NCI-H526 treated with DMSO at 0.1 percent for 48 hours (cell line): ENCODE results near the gene TMEM9.

Experiments
- DNase-seq: peaks from one replicate; lab custom pipeline; 2025; lab: John Stamatoyannopoulos, UW

The TMEM9 gene

GRCh38 chr1:201154389-201155165, at the start of gene TMEM9:
Gene TMEM9 (minus strand): TSS chr1:201154474. CDS start chr1:201153923, 551 bp downstream.
- peak; percentile 75 for DNase-seq

GRCh38 chr1:201198598-201198997, 44.3 kb upstream of the TMEM9 start:
- no peak for DNase-seq

GRCh38 chr1:201194046-201194445, 39.8 kb upstream of the TMEM9 start:
- no peak for DNase-seq

- no peak for DNase-seq
Observed at GRCh38 chr1:201192261-201192788, 38.1 kb upstream of the TMEM9 start.

GRCh38 chr1:201191653-201192260, 37.5 kb upstream of the TMEM9 start:
- DNase-seq = no peak

- no peak for DNase-seq
Observed at GRCh38 chr1:201190624-201191051, 36.4 kb upstream of the TMEM9 start, which contains the start of gene IGFN1. Gene IGFN1 (plus strand): TSS chr1:201190824. CDS start chr1:201193294, 2,470 bp downstream.

GRCh38 chr1:201190005-201190404, 35.7 kb upstream of the TMEM9 start:
- no peak for DNase-seq

GRCh38 chr1:201189085-201189484, 34.8 kb upstream of the TMEM9 start:
- DNase-seq = no peak

GRCh38 chr1:201186192-201186591, 31.9 kb upstream of the TMEM9 start:
- no peak for DNase-seq

- DNase-seq = no peak
Observed at GRCh38 chr1:201185527-201186128, 31.4 kb upstream of the TMEM9 start.

- no peak for DNase-seq
Observed at GRCh38 chr1:201185123-201185453, 30.8 kb upstream of the TMEM9 start.

GRCh38 chr1:201184307-201185122, 30.2 kb upstream of the TMEM9 start:
- DNase-seq = peak; percentile 5

- DNase-seq = no peak
Observed at GRCh38 chr1:201183753-201184152, 29.5 kb upstream of the TMEM9 start.

- DNase-seq = no peak
Observed at GRCh38 chr1:201183209-201183608, 28.9 kb upstream of the TMEM9 start.

- DNase-seq = no peak
Observed at GRCh38 chr1:201181726-201182125, 27.5 kb upstream of the TMEM9 start.

GRCh38 chr1:201181323-201181722, 27.0 kb upstream of the TMEM9 start:
- DNase-seq = no peak

GRCh38 chr1:201180901-201181300, 26.6 kb upstream of the TMEM9 start:
- DNase-seq = no peak

- no peak for DNase-seq
Observed at GRCh38 chr1:201180141-201180540, 25.9 kb upstream of the TMEM9 start.

GRCh38 chr1:201178718-201179117, 24.4 kb upstream of the TMEM9 start:
- DNase-seq = no peak

GRCh38 chr1:201176940-201177339, 22.7 kb upstream of the TMEM9 start:
- no peak for DNase-seq

- DNase-seq = no peak
Observed at GRCh38 chr1:201175820-201176500, 21.7 kb upstream of the TMEM9 start.
